SK-N-SH (cell line): Measurements from ENCODE around the gene TTC22. TPM values are rescaled to one million over a fixed set of nuclear protein-coding genes. Genes with fewer than 3 reads are reported as not detected.

ENCODE experiments used
- CTCF ChIA-PET: fragments of 300-600, 350-600 bp; formaldehyde crosslinking; extraction: SDS; loops from one replicate; lab custom pipeline; 2021; lab: Yijun Ruan, JAX
- POLR2A ChIA-PET: fragments of 350-600 bp; sonication (Branson Sonifier 250); formaldehyde crosslinking; extraction: SDS; loops from one replicate; lab custom pipeline; 2020; ENCODE audit warnings: antibody characterized with exemption, inconsistent platforms; lab: Yijun Ruan, JAX
- DNase-seq: peaks from one replicate; pipeline ENCODE4 v3.0.0; 2012
- H2AFZ ChIP-seq: fragments of 200-600 bp; sonication (generic); 2 replicates; pipeline ENCODE4 v1.8.1; 2016; ENCODE audit warnings: antibody characterized with exemption, mild to moderate bottlenecking, low read depth
- H3F3A ChIP-seq: fragments of 200-600 bp; sonication (generic); replicated peaks from 2 replicates; pipeline ENCODE3; 2016; ENCODE audit warnings: antibody characterized with exemption, mild to moderate bottlenecking; ENCODE audit not compliant: insufficient read depth
- H3K27ac ChIP-seq, 2 experiments: fragments of 200-500 bp in 1 of 2; fragments of 200-600 bp in 1 of 2; sonication (Bioruptor generic) in 1 of 2; sonication (generic), shearing (Covaris generic) in 1 of 2; 2 replicates each; pipeline versions ENCODE4 v1.5.1 to v1.6.1; 2014 to 2016; ENCODE audit warnings: low read depth in 2 of 2, inconsistent platforms in 1 of 2, low read length in 1 of 2, mild to moderate bottlenecking in 1 of 2, mixed read lengths in 1 of 2
- H3K27me3 ChIP-seq: fragments of 200-600 bp; sonication (generic), shearing (Covaris generic); 2 replicates; pipeline ENCODE4 v1.6.1; 2016; ENCODE audit warnings: mixed run types; ENCODE audit not compliant: insufficient read depth
- H3K36me3 ChIP-seq, 2 experiments: fragments of 200-500 bp in 1 of 2; fragments of 200-600 bp in 1 of 2; sonication (Bioruptor generic) in 1 of 2; sonication (generic) in 1 of 2; replicated peaks in 1 of 2; 2 replicates each; pipeline versions ENCODE3 to v1.5.1; 2014 to 2016; ENCODE audit warnings: low read length in 1 of 2, mild to moderate bottlenecking in 1 of 2; ENCODE audit not compliant: insufficient read depth in 2 of 2, control insufficient read depth in 1 of 2
- H3K4me1 ChIP-seq, 2 experiments: fragments of 200-500 bp in 1 of 2; fragments of 200-600 bp in 1 of 2; sonication (Bioruptor generic) in 1 of 2; sonication (generic), shearing (Covaris generic) in 1 of 2; 2 replicates each; pipeline versions ENCODE4 v1.5.1 to v1.6.1; 2014 to 2016; ENCODE audit warnings: low read depth in 1 of 2, low read length in 1 of 2, mixed run types in 1 of 2; ENCODE audit not compliant: insufficient read depth in 2 of 2, control insufficient read depth in 1 of 2
- H3K4me2 ChIP-seq: fragments of 200-600 bp; sonication (generic), shearing (Covaris generic); 2 replicates; pipeline ENCODE4 v1.6.1; 2017; ENCODE audit warnings: mixed run types
- H3K4me3 ChIP-seq, 2 experiments: fragments of 200-500 bp in 1 of 2; fragments of 200-600 bp in 1 of 2; sonication (Bioruptor generic) in 1 of 2; sonication (generic), shearing (Covaris generic) in 1 of 2; 2 replicates each; pipeline versions ENCODE4 v1.5.1 to v1.8.1; 2014 to 2016; ENCODE audit warnings: low read depth in 2 of 2, inconsistent platforms in 1 of 2, low read length in 1 of 2, mild to moderate bottlenecking in 1 of 2, mixed read lengths in 1 of 2, moderate library complexity in 1 of 2
- H3K79me2 ChIP-seq: fragments of 200-600 bp; sonication (generic); 2 replicates; pipeline ENCODE4 v1.8.1; 2017; ENCODE audit warnings: mild to moderate bottlenecking; ENCODE audit not compliant: insufficient read depth
- H3K9ac ChIP-seq: fragments of 200-600 bp; sonication (generic); 2 replicates; pipeline ENCODE4 v1.6.1; 2017; ENCODE audit warnings: mixed run types
- H3K9me2 ChIP-seq: fragments of 200-600 bp; sonication (generic); 2 replicates; pipeline ENCODE4 v1.6.1; 2017; ENCODE audit warnings: mixed run types
- H3K9me3 ChIP-seq: fragments of 200-600 bp; sonication (generic); 2 replicates; pipeline ENCODE4 v1.6.1; 2017; ENCODE audit warnings: mixed run types, mild to moderate bottlenecking, moderate library complexity
- H4K20me1 ChIP-seq: fragments of 200-600 bp; sonication (generic); 2 replicates; pipeline ENCODE4 v1.6.1; 2017; ENCODE audit warnings: mild to moderate bottlenecking, mixed run types; ENCODE audit not compliant: insufficient read depth
- CHD2 ChIP-seq: fragments of 150-350 bp; IDR thresholded peaks from 2 replicates; pipeline ENCODE4 v1.6.1; 2018; ENCODE audit warnings: low read length; ENCODE audit not compliant: partially characterized antibody
- ELF1 ChIP-seq: IDR thresholded peaks from 2 replicates; pipeline ENCODE4 v1.4.0; 2012
- EZH2phosphoT487 ChIP-seq: fragments of 200-600 bp; sonication (generic); IDR thresholded peaks from 2 replicates; pipeline ENCODE4 v1.6.1; 2017; ENCODE audit warnings: low read depth, mixed run types, mild to moderate bottlenecking, antibody characterized with exemption, moderate library complexity, borderline replicate concordance
- FOSL2 ChIP-seq: IDR thresholded peaks from 2 replicates; pipeline ENCODE4 v1.4.0; 2012; ENCODE audit warnings: low read depth, mild to moderate bottlenecking, moderate library complexity, borderline replicate concordance
- FOXJ3 ChIP-seq: sonication (generic); formaldehyde crosslinking; IDR thresholded peaks from 2 replicates; pipeline ENCODE4 v1.5.1; 2020; ENCODE audit warnings: mild to moderate bottlenecking, missing genetic modification reagents
- FOXM1 ChIP-seq: IDR thresholded peaks from 2 replicates; pipeline ENCODE4 v1.4.0; 2012; ENCODE audit warnings: low read depth, mild to moderate bottlenecking
- GABPA ChIP-seq: IDR thresholded peaks from 2 replicates; pipeline ENCODE4 v1.4.0; 2012; ENCODE audit warnings: low read depth, mild to moderate bottlenecking
- IRF3 ChIP-seq: fragments of 150-350 bp; IDR thresholded peaks from 2 replicates; pipeline ENCODE4 v1.6.1; 2016; ENCODE audit warnings: mild to moderate bottlenecking, low read depth, low read length
- MXI1 ChIP-seq: IDR thresholded peaks from 2 replicates; pipeline ENCODE4 v1.6.1; 2012; ENCODE audit warnings: mild to moderate bottlenecking, low read depth, low read length, improper control_type of control experiment
- NFIC ChIP-seq: IDR thresholded peaks from 2 replicates; pipeline ENCODE4 v1.4.0; 2012; ENCODE audit warnings: borderline replicate concordance
- NRF1 ChIP-seq: IDR thresholded peaks from 2 replicates; pipeline ENCODE4 v1.6.1; 2012; ENCODE audit warnings: low read depth, mild to moderate bottlenecking, low read length
- RAD21 ChIP-seq: IDR thresholded peaks from 2 replicates; pipeline ENCODE4 v1.6.1; 2012; ENCODE audit warnings: mild to moderate bottlenecking, low read length
- RCOR1 ChIP-seq: fragments of 150-350 bp; IDR thresholded peaks from 2 replicates; pipeline ENCODE4 v1.6.1; 2017; ENCODE audit warnings: antibody characterized with exemption, low read length
- RXRA ChIP-seq: IDR thresholded peaks from 2 replicates; pipeline ENCODE4 v1.4.0; 2012; ENCODE audit warnings: low read depth, mild to moderate bottlenecking, borderline replicate concordance
- SIN3A ChIP-seq: IDR thresholded peaks from 2 replicates; pipeline ENCODE4 v1.6.1; 2012; ENCODE audit warnings: low read depth, mild to moderate bottlenecking, low read length, moderate library complexity, borderline replicate concordance
- TAF1 ChIP-seq: IDR thresholded peaks from 2 replicates; pipeline ENCODE4 v1.6.1; 2012; ENCODE audit warnings: low read depth, mild to moderate bottlenecking, low read length, moderate library complexity, borderline replicate concordance
- TEAD4 ChIP-seq: IDR thresholded peaks from 2 replicates; pipeline ENCODE4 v1.4.0; 2012; ENCODE audit warnings: mild to moderate bottlenecking, borderline replicate concordance; ENCODE audit not compliant: insufficient read depth
- YY1 ChIP-seq: IDR thresholded peaks from 2 replicates; pipeline ENCODE4 v1.4.0; 2012; ENCODE audit warnings: low read depth, mild to moderate bottlenecking
- WGBS: methylation state at CpG from one replicate; pipeline ENCODE4 v1.1.6; 2017; ENCODE audit warnings: low lambda C conversion rate; 5-methylcytosine and 5-hydroxymethylcytosine counted together
- polyA plus RNA-seq, 3 experiments: library from polyadenylated mRNA; depleted of rRNA; stranded (reverse); fragments of >200 nt; gene quantifications; 2 replicates each; pipeline ENCODE4 v1.2.3, GENCODE V29; 2012
- TF ChIP-seq, protein P1 (sequence below): IDR thresholded peaks from 2 replicates; pipeline ENCODE4 v1.4.0; 2012; ENCODE audit warnings: low read depth, borderline replicate concordance

The TTC22 gene
- polyA plus RNA-seq, 1 of the 3 experiments (the other 2 are of a cell fraction), result not detected

DNA sequence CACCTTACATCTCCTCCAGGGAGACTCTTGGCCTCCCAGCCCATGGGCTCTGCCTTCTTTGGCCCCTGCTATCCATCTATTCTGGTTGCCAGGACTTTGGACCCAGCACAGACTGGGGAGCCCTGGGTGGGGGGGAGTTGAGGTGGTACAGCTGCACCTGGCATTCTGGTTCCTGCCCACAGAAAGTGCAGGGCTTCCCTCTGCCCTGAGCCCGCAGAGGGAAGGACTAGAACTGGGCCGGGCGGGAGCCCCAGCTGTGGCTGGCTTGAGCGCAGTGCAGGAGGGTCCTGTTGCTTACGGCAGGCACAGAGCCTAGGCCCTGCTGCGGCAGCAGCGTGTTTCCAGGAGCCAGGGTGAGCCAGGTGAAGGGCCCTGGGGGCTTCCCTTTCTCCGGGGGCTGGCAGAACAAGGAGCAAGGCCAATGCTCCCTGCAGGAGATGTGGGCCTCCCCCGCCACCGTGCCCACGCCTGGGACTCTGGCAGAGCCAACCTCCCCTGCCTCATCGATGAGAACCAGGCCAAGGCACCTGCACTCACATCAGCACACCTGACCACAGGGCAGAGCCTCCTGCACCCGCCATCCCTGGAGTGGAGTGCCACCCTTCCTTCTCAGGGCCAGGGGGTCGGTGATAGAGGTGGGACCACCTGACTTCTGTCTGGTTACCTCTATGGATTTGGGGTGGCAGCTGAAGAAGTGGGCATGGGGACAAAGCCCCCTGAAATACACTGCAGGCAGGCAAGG lies 52.9 kb downstream of the TTC22 start:
- Histone ChIP-seq H3K27me3 (no peaks in the 10 kb centered on the region), H3K4me1 (peaks cover 0 to 2% of the 10 kb centered on the region in 2 experiments; a peak in 1 of 4 replicates), H3K27ac (no peak overlapping the region), H3F3A (no peaks in the 10 kb centered on the region), H3K36me3 (peaks cover 0 to 2% of the 10 kb centered on the region in 2 experiments), H2AFZ (no peak overlapping the region), H3K79me2 (no peaks in the 10 kb centered on the region), H3K4me2 (no peak overlapping the region), H3K9me3 (no peaks in the 10 kb centered on the region), H3K4me3 (no peak overlapping the region), H4K20me1 (no peaks in the 10 kb centered on the region), H3K9me2 (no peaks in the 10 kb centered on the region), H3K9ac (no peak overlapping the region)
- no CpG with 5 or more reads among the region's 14 CpGs for WGBS
- CTCF ChIA-PET, result no interaction called here
- POLR2A ChIA-PET, result no interaction called here
- no peak for DNase-seq
- TF ChIP-seq MXI1 (no peak), SIN3A (no peak), GABPA (no peak), IRF3 (no peak), NFIC (no peak), FOXJ3 (no peak), EZH2phosphoT487 (no peak), RXRA (no peak), TAF1 (no peak), FOSL2 (no peak), FOXM1 (no peak), CHD2 (no peak), RCOR1 (no peak), ELF1 (no peak), YY1 (no peak), NRF1 (no peak), RAD21 (no peak), TEAD4 (no peak)
- TF ChIP-seq, protein P1, sequence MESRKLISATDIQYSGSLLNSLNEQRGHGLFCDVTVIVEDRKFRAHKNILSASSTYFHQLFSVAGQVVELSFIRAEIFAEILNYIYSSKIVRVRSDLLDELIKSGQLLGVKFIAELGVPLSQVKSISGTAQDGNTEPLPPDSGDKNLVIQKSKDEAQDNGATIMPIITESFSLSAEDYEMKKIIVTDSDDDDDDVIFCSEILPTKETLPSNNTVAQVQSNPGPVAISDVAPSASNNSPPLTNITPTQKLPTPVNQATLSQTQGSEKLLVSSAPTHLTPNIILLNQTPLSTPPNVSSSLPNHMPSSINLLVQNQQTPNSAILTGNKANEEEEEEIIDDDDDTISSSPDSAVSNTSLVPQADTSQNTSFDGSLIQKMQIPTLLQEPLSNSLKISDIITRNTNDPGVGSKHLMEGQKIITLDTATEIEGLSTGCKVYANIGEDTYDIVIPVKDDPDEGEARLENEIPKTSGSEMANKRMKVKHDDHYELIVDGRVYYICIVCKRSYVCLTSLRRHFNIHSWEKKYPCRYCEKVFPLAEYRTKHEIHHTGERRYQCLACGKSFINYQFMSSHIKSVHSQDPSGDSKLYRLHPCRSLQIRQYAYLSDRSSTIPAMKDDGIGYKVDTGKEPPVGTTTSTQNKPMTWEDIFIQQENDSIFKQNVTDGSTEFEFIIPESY, result no peak
